ENCODE results near the gene SECISBP2.
"Not testable (repeated sequence)": the region's sequence is repeated elsewhere in the genome, so short reads cannot be mapped to it uniquely, and the experiment has no call there.

DNA sequence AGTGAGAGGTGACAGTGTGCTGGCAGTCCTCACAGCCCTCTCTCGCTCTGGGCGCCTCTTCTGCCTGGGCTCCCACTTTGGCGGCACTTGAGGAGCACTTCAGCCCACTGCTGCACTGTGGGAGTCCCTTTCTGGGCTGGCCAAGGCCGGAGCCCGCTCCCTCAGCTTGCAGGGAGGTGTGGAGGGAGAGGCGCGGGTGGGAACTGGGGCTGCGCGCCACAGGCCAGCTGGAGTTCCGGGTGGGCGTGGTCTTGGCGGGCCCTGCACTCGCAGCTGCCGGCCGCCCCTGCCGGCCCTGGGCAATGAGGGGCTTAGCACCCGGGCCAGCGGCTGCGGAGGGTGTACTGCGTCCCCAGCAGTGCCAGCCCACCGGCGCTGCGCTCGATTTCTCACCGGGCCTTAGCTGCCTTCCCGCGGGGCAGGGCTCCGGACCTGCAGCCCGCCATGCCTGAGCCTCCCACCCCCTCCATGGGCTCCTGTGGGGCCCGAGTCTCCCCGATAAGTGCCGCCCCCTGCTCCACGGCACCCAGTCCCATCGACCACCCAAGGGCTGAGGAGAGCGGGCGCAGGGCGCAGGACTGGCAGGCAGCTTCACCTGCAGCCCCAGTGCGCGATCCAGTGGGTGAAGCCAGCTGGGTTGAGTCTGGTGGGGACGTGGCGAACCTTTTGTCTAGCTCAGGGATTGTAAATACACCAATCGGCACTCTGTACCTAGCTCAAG, 35.9 kb upstream of the SECISBP2 start:
- TF ChIP-seq, protein P1, sequence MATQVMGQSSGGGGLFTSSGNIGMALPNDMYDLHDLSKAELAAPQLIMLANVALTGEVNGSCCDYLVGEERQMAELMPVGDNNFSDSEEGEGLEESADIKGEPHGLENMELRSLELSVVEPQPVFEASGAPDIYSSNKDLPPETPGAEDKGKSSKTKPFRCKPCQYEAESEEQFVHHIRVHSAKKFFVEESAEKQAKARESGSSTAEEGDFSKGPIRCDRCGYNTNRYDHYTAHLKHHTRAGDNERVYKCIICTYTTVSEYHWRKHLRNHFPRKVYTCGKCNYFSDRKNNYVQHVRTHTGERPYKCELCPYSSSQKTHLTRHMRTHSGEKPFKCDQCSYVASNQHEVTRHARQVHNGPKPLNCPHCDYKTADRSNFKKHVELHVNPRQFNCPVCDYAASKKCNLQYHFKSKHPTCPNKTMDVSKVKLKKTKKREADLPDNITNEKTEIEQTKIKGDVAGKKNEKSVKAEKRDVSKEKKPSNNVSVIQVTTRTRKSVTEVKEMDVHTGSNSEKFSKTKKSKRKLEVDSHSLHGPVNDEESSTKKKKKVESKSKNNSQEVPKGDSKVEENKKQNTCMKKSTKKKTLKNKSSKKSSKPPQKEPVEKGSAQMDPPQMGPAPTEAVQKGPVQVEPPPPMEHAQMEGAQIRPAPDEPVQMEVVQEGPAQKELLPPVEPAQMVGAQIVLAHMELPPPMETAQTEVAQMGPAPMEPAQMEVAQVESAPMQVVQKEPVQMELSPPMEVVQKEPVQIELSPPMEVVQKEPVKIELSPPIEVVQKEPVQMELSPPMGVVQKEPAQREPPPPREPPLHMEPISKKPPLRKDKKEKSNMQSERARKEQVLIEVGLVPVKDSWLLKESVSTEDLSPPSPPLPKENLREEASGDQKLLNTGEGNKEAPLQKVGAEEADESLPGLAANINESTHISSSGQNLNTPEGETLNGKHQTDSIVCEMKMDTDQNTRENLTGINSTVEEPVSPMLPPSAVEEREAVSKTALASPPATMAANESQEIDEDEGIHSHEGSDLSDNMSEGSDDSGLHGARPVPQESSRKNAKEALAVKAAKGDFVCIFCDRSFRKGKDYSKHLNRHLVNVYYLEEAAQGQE (IDR thresholded peaks at IDR 0.05; ENCODE audit: unreplicated experiment): not testable (repeated sequence)
- TF ChIP-seq CTCF (conservative IDR thresholded peaks at IDR 0.05; ENCODE audit: low read depth in 2 of 2); ZNF114 (CRISPR knock-in tag; IDR thresholded peaks at IDR 0.05); EZH2phosphoT487 (IDR thresholded peaks at IDR 0.05; ENCODE audit: unreplicated experiment); JUNB (IDR thresholded peaks at IDR 0.05; ENCODE audit: unreplicated experiment); EZH2 (IDR thresholded peaks at IDR 0.05; ENCODE audit: low read depth, unreplicated experiment); ETS1 (IDR thresholded peaks at IDR 0.05); CREB1 (CRISPR knock-in tag; IDR thresholded peaks at IDR 0.05; ENCODE audit: low read depth); NANOG (IDR thresholded peaks at IDR 0.05; ENCODE audit: borderline replicate concordance); POLR2AphosphoS5 (IDR thresholded peaks at IDR 0.05; ENCODE audit: low read depth); ZNF331 (CRISPR knock-in tag; IDR thresholded peaks at IDR 0.05; ENCODE audit: low read depth): not testable (repeated sequence)
- TF ChIP-seq, protein P2, sequence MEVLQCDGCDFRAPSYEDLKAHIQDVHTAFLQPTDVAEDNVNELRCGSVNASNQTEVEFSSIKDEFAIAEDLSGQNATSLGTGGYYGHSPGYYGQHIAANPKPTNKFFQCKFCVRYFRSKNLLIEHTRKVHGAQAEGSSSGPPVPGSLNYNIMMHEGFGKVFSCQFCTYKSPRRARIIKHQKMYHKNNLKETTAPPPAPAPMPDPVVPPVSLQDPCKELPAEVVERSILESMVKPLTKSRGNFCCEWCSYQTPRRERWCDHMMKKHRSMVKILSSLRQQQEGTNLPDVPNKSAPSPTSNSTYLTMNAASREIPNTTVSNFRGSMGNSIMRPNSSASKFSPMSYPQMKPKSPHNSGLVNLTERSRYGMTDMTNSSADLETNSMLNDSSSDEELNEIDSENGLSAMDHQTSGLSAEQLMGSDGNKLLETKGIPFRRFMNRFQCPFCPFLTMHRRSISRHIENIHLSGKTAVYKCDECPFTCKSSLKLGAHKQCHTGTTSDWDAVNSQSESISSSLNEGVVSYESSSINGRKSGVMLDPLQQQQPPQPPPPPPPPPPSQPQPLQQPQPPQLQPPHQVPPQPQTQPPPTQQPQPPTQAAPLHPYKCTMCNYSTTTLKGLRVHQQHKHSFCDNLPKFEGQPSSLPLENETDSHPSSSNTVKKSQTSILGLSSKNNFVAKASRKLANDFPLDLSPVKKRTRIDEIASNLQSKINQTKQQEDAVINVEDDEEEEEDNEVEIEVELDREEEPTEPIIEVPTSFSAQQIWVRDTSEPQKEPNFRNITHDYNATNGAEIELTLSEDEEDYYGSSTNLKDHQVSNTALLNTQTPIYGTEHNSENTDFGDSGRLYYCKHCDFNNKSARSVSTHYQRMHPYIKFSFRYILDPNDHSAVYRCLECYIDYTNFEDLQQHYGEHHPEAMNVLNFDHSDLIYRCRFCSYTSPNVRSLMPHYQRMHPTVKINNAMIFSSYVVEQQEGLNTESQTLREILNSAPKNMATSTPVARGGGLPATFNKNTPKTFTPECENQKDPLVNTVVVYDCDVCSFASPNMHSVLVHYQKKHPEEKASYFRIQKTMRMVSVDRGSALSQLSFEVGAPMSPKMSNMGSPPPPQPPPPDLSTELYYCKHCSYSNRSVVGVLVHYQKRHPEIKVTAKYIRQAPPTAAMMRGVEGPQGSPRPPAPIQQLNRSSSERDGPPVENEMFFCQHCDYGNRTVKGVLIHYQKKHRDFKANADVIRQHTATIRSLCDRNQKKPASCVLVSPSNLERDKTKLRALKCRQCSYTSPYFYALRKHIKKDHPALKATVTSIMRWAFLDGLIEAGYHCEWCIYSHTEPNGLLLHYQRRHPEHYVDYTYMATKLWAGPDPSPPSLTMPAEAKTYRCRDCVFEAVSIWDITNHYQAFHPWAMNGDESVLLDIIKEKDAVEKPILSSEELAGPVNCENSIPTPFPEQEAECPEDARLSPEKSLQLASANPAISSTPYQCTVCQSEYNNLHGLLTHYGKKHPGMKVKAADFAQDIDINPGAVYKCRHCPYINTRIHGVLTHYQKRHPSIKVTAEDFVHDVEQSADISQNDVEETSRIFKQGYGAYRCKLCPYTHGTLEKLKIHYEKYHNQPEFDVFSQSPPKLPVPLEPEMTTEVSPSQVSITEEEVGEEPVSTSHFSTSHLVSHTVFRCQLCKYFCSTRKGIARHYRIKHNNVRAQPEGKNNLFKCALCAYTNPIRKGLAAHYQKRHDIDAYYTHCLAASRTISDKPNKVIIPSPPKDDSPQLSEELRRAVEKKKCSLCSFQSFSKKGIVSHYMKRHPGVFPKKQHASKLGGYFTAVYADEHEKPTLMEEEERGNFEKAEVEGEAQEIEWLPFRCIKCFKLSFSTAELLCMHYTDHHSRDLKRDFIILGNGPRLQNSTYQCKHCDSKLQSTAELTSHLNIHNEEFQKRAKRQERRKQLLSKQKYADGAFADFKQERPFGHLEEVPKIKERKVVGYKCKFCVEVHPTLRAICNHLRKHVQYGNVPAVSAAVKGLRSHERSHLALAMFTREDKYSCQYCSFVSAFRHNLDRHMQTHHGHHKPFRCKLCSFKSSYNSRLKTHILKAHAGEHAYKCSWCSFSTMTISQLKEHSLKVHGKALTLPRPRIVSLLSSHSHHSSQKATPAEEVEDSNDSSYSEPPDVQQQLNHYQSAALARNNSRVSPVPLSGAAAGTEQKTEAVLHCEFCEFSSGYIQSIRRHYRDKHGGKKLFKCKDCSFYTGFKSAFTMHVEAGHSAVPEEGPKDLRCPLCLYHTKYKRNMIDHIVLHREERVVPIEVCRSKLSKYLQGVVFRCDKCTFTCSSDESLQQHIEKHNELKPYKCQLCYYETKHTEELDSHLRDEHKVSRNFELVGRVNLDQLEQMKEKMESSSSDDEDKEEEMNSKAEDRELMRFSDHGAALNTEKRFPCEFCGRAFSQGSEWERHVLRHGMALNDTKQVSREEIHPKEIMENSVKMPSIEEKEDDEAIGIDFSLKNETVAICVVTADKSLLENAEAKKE (CRISPR knock-in tag; IDR thresholded peaks at IDR 0.05): not testable (repeated sequence)

All from GM23338 (cell line).